Fibroblast of pulmonary artery (primary cell): Measurements from ENCODE around the gene ASAP3.

Experiments
- DNase-seq: peaks from one replicate; pipeline ENCODE4 v3.0.0-alpha.2; 2010; ENCODE audit warnings: low read depth
- H3K4me3 ChIP-seq: replicated peaks from 2 replicates; pipeline ENCODE4 v1.5.1; 2011; ENCODE audit warnings: low read depth, mild to moderate bottlenecking, control low read depth, low read length, moderate library complexity
- CTCF ChIP-seq: IDR thresholded peaks from 2 replicates; pipeline ENCODE4 v1.5.1; 2011; ENCODE audit warnings: mild to moderate bottlenecking, control low read depth, low read length, inconsistent platforms; ENCODE audit errors: missing control alignments

Gene ASAP3

DNA sequence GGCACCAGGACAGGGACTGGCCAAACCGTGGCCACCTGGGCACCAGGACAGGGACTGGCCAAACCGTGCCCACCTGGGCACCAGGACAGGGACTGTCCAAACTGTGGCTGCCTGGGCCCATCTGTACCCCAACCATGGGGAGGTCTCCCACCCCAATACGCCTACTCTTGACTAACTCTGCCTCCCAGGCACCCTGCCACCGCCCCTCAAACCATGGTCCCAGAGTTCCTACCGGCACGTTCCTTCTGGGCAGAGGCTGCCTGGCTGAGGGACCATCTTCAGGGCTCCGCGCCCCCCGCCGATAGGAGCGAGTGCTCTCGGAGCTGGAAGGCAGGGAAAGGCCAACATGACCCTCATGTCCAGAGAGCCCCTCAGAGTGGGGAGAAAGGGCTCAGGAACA is 53.2 kb downstream of the ASAP3 start:
- DNase-seq = no peak
- no peak overlapping the region for H3K4me3 ChIP-seq
- no peak for TF ChIP-seq CTCF

DNA sequence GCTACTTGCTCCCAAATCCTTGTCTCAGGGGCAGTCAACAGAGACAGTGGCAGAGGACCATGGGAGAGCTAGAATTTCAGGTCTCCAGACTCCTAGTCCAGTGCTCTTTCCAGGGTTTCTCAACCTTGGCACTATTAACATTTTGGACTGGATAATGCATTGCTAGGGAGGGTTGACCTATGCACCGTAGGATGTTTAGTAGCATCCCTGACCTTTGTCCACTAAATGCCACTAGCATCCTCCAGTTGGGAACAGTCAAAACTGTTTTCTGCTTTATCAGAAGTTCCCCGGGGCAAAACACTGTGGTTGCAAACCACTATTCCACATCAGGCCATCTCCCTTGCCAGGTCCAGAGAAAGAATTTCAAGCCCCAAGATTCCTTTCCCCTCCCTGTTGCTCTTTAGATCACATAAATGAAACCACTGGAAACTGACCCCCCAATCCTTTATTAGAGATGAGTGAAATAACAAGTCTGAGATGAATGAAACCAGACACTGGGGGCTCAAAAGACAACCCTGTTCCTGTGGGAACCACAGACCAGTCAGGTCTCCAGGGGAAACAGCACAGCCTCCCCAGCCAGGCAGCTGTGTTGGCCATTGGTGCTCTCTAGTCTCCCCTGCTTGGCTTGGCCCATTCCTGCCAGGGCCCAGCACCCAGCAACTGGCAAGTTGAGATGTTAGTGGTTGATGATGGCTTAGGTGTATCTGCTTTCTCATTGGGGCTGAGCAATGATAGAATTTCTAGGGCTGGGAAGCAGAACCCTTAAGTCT is 55.7 kb downstream of the ASAP3 start:
- no peak overlapping the region for H3K4me3 ChIP-seq
- no peak for DNase-seq
- TF ChIP-seq CTCF = no peak

DNA sequence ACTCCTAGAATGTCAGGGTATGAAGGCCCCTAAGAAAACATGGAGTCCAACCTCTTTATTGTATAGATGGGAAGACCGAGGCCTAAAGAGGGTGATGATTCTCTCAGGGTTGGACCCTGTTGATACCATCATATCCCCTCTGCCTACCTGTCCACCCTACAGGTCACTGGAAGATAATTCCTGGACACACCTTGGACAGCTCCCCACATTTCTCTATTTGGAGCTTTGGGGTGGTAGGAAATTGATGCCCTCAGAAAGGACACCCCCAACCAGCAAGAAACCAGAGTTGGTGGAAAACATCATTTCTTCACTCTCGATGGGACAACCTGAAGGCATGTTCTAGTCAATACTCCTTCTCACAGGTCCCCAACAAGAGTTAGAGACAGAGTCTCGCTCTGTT is 56.4 kb downstream of the ASAP3 start:
- no peak for DNase-seq
- no peak for TF ChIP-seq CTCF
- no peak overlapping the region for H3K4me3 ChIP-seq

DNA sequence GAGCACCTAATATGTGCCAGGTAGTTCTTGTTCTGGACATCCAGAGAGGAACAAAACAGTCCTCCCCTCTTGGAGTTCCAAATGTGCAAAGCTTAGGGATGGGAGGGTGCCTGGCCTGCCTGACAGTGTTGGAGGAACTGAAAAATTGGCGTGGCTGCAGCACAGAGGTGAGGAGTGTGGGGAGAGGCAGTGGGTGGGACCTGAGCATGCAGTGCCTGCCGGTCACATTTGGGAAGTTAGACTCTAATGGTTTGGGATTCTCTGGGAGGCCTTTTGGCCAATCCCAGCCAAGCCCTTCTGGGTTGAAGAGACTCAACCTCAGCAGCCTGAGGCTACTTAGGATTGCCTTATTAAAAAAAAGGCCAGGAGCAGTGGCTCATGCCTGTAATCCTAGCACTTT is 57.2 kb downstream of the ASAP3 start:
- no peak for DNase-seq
- H3K4me3 ChIP-seq = no peak overlapping the region
- no peak for TF ChIP-seq CTCF

- DNase-seq = no peak
- H3K4me3 ChIP-seq = no peak overlapping the region
- no peak for TF ChIP-seq CTCF
Measured at GRCh38 chr1:23425193-23425494, 58.8 kb downstream of the ASAP3 start.

GRCh38 chr1:23424293-23425192 is 59.4 kb downstream of the ASAP3 start, which contains the start of gene TCEA3:
TSS of gene TCEA3 (minus strand) at chr1:23424748. CDS start at chr1:23424633, 115 bp downstream.
- peak within 1 kb of the TSS; percentile 38 for H3K4me3 ChIP-seq
- TF ChIP-seq CTCF = no peak
- peak; percentile 32 for DNase-seq
